GM23338 (cell line): ENCODE results near the gene ZNF217.
A peak's percentile ranks its signal among the peaks of the same experiment; 100 is the strongest.

Experiments used
- CTCF ChIP-seq, 2 experiments: fragments of 200-600 bp in 1 of 2; sonication (generic) in 1 of 2; conservative IDR thresholded peaks; 2 replicates each; pipeline versions ENCODE4 v1.5.1 to v1.6.1; 2016 to 2017; ENCODE audit warnings: antibody characterized with exemption in 2 of 2, low read depth in 2 of 2, mild to moderate bottlenecking in 2 of 2, moderate library complexity in 1 of 2
- EZH2 ChIP-seq: fragments of 200-600 bp; sonication (generic); IDR thresholded peaks from one replicate; pipeline ENCODE4 v1.8.0; 2017; ENCODE audit warnings: antibody characterized with exemption, mild to moderate bottlenecking, low read depth; ENCODE audit not compliant: unreplicated experiment
- NANOG ChIP-seq: IDR thresholded peaks from 2 replicates; pipeline ENCODE4 v1.6.1; 2016; ENCODE audit warnings: antibody characterized with exemption, borderline replicate concordance
- POLR2AphosphoS5 ChIP-seq: IDR thresholded peaks from 2 replicates; pipeline ENCODE4 v1.6.1; 2016; ENCODE audit warnings: antibody characterized with exemption, low read depth
- STAT1 ChIP-seq: IDR thresholded peaks from one replicate; pipeline ENCODE4 v1.6.1; 2016; ENCODE audit warnings: antibody characterized with exemption; ENCODE audit not compliant: unreplicated experiment
- ZNF331 ChIP-seq: fragments of 250-450 bp; sonication (Bioruptor Pico); IDR thresholded peaks from 2 replicates; pipeline ENCODE4 v1.5.0; 2020; ENCODE audit warnings: low read depth, mild to moderate bottlenecking, moderate library complexity

- TF ChIP-seq POLR2AphosphoS5 (no peak; the same call in none of the 2 replicates), CTCF (conservative IDR thresholded peaks at IDR 0.05; ENCODE audit: low read depth in 2 of 2) (peak; percentile 26 to 56), ZNF331 (CRISPR knock-in tag) (no peak), EZH2 (no peak), STAT1 (no peak), NANOG (no peak)
These were observed 704 bp upstream of the ZNF217 start for GRCh38 chr20:53594068-53595017.
